ENCODE results near the gene TMEM132D. TPM values are rescaled to one million over a fixed set of nuclear protein-coding genes. Genes with fewer than 3 reads are reported as not detected.

The TMEM132D gene
- total and polyA plus RNA-seq, 2 of the 4 experiments (the other 2 are of a cell fraction) = not detected

DNA sequence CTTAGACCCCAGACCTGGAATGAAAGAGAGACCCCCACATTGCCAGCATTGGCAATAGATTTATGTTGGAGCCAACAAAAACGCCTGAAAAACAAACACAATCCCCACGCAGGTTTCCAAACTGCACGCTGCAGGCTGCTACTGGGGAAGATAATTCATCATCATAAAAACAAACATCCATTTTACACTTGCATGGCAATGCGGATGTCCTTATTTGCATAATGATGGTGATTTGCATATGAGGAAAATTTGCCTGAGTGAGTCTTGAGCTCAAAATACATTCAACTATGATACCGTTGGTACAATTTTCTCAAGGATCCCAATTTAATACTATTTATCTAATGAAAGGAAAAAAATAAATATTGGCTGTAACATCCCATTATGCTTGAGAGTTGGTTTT is 33.6 kb upstream of the TMEM132D start:
- intact Hi-C loops (cut with micrococcal nuclease) (no loop called here), in situ Hi-C loops (cut with MboI; ENCODE audit: low sequenced_read_pairs) (no loop called here), dilution Hi-C loops (cut with HindIII; ENCODE audit: low sequenced_read_pairs, unreplicated experiment) (no loop called here)
- no peaks in the 10 kb centered on the region for H3K79me1 ChIP-seq (ENCODE audit: low read depth in 1 of 2, low read length in 2 of 2)
- H4K8ac ChIP-seq (ENCODE audit: low read depth in 2 of 2, low read length in 2 of 2) = no peak overlapping the region
- ATAC-seq (ENCODE audit: low read depth) (no peak), DNase-seq (no peak)
- H2BK5ac ChIP-seq (ENCODE audit: low read depth, low read length, poor library complexity, severe bottlenecking) = no peak overlapping the region
- no peak overlapping the region for H2AK9ac ChIP-seq (replicated peaks; ENCODE audit: low read depth, low read length, poor library complexity)
- no peaks in the 10 kb centered on the region for H3K4me1 ChIP-seq (ENCODE audit: control insufficient read depth, insufficient read depth, low read length)
- no peak overlapping the region for H3K4ac ChIP-seq (ENCODE audit: low read depth, low read length)
- H3K9ac ChIP-seq (ENCODE audit: low read depth, low read length) = no peak overlapping the region
- no peak overlapping the region for H3K23ac ChIP-seq (ENCODE audit: low read depth, low read length)
- H3K56ac ChIP-seq (ENCODE audit: extremely low read depth, insufficient read depth, low read length) = no peak overlapping the region
- H3K9me3 ChIP-seq (ENCODE audit: control insufficient read depth, insufficient read depth, low read length) = peaks cover 39% of the 10 kb centered on the region
- no TSS peak for BruUV-seq (replicated peaks)
- no peak overlapping the region for H3K18ac ChIP-seq (ENCODE audit: low read depth, low read length)
- ChIA-PET CTCF (no interaction called here), POLR2A (ENCODE audit: unreplicated experiment) (no interaction called here)
- no peak overlapping the region for H3K27ac ChIP-seq (ENCODE audit: insufficient read depth, low read length)
- no peaks in the 10 kb centered on the region for H3K27me3 ChIP-seq (ENCODE audit: control insufficient read depth, insufficient read depth, low read length)
- no peak overlapping the region for H3K4me2 ChIP-seq (ENCODE audit: low read depth, low read length)
- no peak overlapping the region for H2BK120ac ChIP-seq (ENCODE audit: low read depth, low read length)
- WGBS, 2 experiments (ENCODE audit: extremely low coverage in 2 of 2, insufficient read length in 1 of 2) = no CpG with 5 or more reads among the region's 5 CpGs
- H3K9me1 ChIP-seq (ENCODE audit: insufficient read depth, low read length) = no peaks in the 10 kb centered on the region
- no peak overlapping the region for H2AFZ ChIP-seq (replicated peaks; ENCODE audit: low read length, poor library complexity)
- TF ChIP-seq CEBPB (IDR thresholded peaks at IDR 0.05; ENCODE audit: low read depth, low read length) = no peak
- TF ChIP-seq MXI1 (IDR thresholded peaks at IDR 0.05; ENCODE audit: borderline replicate concordance, low read depth, low read length) = no peak
- no peak for TF ChIP-seq MAZ (IDR thresholded peaks at IDR 0.05; ENCODE audit: borderline replicate concordance, low read depth, low read length)
- TF ChIP-seq BHLHE40 (IDR thresholded peaks at IDR 0.05; ENCODE audit: low read depth, low read length) = no peak
- TF ChIP-seq ELK1 (IDR thresholded peaks at IDR 0.05; ENCODE audit: borderline replicate concordance, low read depth, low read length) = no peak
- TF ChIP-seq SMC3 (IDR thresholded peaks at IDR 0.05; ENCODE audit: low read depth, low read length) = no peak
- no peak for TF ChIP-seq USF2 (IDR thresholded peaks at IDR 0.05; ENCODE audit: low read depth, low read length)
- no peak for TF ChIP-seq CHD1 (IDR thresholded peaks at IDR 0.05; ENCODE audit: low read depth, low read length)
- no peak overlapping the region for H2BK15ac ChIP-seq (ENCODE audit: low read depth, low read length)
- H2BK20ac ChIP-seq (ENCODE audit: low read depth, low read length) = no peak overlapping the region
- no peaks in the 10 kb centered on the region for H3K36me3 ChIP-seq (ENCODE audit: control insufficient read depth, insufficient read depth, low read length)
- no peak overlapping the region for H3K4me3 ChIP-seq (ENCODE audit: insufficient read depth, low read depth, low read length)
- H4K20me1 ChIP-seq (ENCODE audit: insufficient read depth, low read length) = no peaks in the 10 kb centered on the region
- H4K91ac ChIP-seq (ENCODE audit: insufficient read depth, low read depth, low read length) = no peak overlapping the region
- no peak overlapping the region for H4K5ac ChIP-seq (ENCODE audit: low read depth, low read length)
- H3K14ac ChIP-seq (replicated peaks; ENCODE audit: low read depth, low read length) = no peak overlapping the region
- no peak overlapping the region for H2AK5ac ChIP-seq (ENCODE audit: low read depth, low read length)
